H1 (cell line): ENCODE results near the gene SSNA1. TPM values are rescaled to one million over a fixed set of nuclear protein-coding genes. Genes with fewer than 3 reads are reported as not detected.
A peak's percentile ranks its signal among the peaks of the same experiment; 100 is the strongest.

Experiments
- EZH2 ChIP-seq: fragments of 200-600 bp; sonication (generic); IDR thresholded peaks from 2 replicates; pipeline ENCODE4 v1.7.1; 2012; ENCODE audit warnings: low read depth, mild to moderate bottlenecking, moderate library complexity, low read length, inconsistent platforms; ENCODE audit not compliant: severe bottlenecking
- KDM5A ChIP-seq: fragments of 200-600 bp; IDR thresholded peaks from 2 replicates; pipeline ENCODE4 v1.7.1; 2012; ENCODE audit warnings: mild to moderate bottlenecking, low read length, inconsistent platforms, mixed read lengths
- PHF8 ChIP-seq: fragments of 200-600 bp; sonication (generic); conservative IDR thresholded peaks from 2 replicates; pipeline ENCODE4 v1.7.1; 2012; ENCODE audit warnings: low read depth, mild to moderate bottlenecking, inconsistent platforms, low read length, moderate library complexity
- POLR2A ChIP-seq, 2 experiments: IDR thresholded peaks; 1 replicate in 1 of 2; 2 replicates in 1 of 2; pipeline ENCODE4 v1.6.1; 2011; ENCODE audit warnings: low read depth in 2 of 2, low read length in 2 of 2, mild to moderate bottlenecking in 2 of 2; ENCODE audit errors: control extremely low read depth in 1 of 2
- SP4 ChIP-seq: IDR thresholded peaks from 2 replicates; pipeline ENCODE4 v1.6.1; 2012; ENCODE audit warnings: low read length, inconsistent platforms
- polyA plus RNA-seq, 7 experiments: library from polyadenylated mRNA; depleted of rRNA in 3 of 7; stranded (reverse) in 5 of 7; unstranded in 2 of 7; fragments of >200 nt in 5 of 7; fragments of 200-250 nt in 2 of 7; gene quantifications; 1 replicate in 5 of 7; 2 replicates in 1 of 7; 4 replicates in 1 of 7; pipeline versions ENCODE4 v1.2.1 to v1.2.3, GENCODE V29; 2011 to 2013; ENCODE audit warnings: missing spikeins in 2 of 7, mixed read lengths in 2 of 7
- total RNA-seq: library from RNA; stranded (reverse); fragmentation: NEBNext Ultra II Directional; extraction: Animal tissue kit (Norgen Biotek cat#: 25700); gene quantifications from 2 replicates; pipeline ENCODE4 v1.2.1, GENCODE V29; 2021

Gene SSNA1
- total and polyA plus RNA-seq, 2 of the 8 experiments (the other 6 are each of a cell fraction or from before 2014, with no cell fraction given) = 87.3 to 157 TPM

DNA sequence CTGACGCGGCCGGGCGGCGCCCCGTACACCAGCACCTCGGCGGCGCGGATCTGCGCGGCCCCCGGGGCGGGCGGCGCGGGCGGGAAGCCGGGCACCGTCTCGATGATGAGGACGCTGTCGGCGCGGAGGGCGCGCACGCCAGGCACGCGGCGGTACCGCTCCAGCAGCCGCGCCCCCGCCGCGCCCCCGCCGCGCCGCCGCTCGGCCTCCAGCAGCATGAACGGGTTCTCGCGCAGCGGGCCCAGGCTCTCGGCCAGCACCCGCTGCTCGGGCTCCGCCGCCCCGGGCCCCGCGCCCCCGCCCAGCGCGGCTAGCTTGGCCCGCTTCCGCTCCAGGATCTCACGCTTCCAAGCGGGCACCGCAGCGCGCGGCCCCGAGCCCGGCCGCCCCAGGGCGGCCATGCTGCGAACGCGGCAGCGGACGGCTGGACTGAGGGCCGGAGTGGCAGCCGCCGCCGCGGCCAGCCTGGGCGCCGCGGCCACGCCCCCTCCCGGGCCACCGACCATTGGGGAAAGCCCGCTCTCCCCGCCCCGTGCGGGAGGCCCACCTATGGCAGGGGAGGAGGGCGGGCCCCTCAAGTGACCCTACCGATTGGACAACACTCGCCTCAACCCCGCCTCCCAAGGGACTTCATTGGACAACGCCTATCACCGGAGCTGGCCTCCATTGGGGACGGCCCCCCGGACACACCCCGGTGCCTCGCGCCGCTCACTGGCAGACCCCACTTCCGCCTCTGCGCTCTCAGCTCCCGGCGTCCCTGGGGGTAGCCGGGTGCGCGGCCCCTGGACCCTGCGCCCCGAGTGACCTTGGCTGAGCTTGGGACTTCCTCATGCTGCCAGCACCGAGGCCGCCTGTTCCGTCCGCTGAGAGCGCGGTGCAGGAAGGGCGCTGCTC, 12.1 kb downstream of the SSNA1 start, which contains the start of gene TPRN (continued):
- TF ChIP-seq POLR2A (IDR thresholded peaks at IDR 0.05; ENCODE audit: control extremely low read depth in 1 of 2, low read depth in 2 of 2, low read length in 2 of 2) (peak in 1 of 2 experiments; percentile 88; a peak in 2 of 3 replicates), EZH2 (no peak), SP4 (peak; percentile 93), PHF8 (peak; percentile 71), KDM5A (no peak)
